GM19372 (cell line): ENCODE data around the gene SYNRG.
"Not testable (repeated sequence)": the region's sequence is repeated elsewhere in the genome, so short reads cannot be mapped to it uniquely, and the experiment has no call there.

Experiments used
- ATAC-seq: cut with Tn5 transposase; IDR thresholded peaks from one replicate; pipeline ENCODE4 v1.9.1; 2021; ENCODE audit warnings: mild to moderate bottlenecking, low read depth, moderate library complexity; ENCODE audit not compliant: unreplicated experiment

Gene SYNRG

GRCh38 chr17:37511642-37512041, 97.6 kb downstream of the SYNRG start:
- not testable (repeated sequence) for ATAC-seq

GRCh38 chr17:37510056-37510455, 99.2 kb downstream of the SYNRG start:
- no peak for ATAC-seq

DNA sequence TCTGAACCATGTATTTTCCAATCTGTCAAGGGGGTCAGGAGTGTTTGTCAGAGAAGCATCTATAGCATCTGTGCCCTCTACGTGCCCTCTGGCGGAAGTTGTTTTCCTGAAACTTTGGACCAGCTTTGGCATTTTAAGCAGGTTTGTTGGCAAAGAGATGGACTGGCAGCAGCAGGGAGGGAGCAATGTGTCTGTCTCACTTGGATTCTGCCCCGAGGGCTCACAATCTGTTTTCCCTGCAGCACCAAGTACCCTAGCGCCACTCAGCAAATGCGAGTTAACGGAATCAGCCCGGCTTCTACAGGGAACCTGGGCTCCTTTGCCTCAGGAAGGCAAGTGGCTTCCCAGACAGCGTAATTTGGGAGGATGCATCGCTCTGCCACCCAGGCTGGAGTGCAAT, 102.1 kb downstream of the SYNRG start:
- no peak for ATAC-seq

GRCh38 chr17:37506678-37507077, 102.5 kb downstream of the SYNRG start:
- no peak for ATAC-seq

- ATAC-seq: no peak
Observed at GRCh38 chr17:37505333-37505732, 103.9 kb downstream of the SYNRG start.

- no peak for ATAC-seq
Observed at GRCh38 chr17:37503148-37503547, 106.1 kb downstream of the SYNRG start.

DNA sequence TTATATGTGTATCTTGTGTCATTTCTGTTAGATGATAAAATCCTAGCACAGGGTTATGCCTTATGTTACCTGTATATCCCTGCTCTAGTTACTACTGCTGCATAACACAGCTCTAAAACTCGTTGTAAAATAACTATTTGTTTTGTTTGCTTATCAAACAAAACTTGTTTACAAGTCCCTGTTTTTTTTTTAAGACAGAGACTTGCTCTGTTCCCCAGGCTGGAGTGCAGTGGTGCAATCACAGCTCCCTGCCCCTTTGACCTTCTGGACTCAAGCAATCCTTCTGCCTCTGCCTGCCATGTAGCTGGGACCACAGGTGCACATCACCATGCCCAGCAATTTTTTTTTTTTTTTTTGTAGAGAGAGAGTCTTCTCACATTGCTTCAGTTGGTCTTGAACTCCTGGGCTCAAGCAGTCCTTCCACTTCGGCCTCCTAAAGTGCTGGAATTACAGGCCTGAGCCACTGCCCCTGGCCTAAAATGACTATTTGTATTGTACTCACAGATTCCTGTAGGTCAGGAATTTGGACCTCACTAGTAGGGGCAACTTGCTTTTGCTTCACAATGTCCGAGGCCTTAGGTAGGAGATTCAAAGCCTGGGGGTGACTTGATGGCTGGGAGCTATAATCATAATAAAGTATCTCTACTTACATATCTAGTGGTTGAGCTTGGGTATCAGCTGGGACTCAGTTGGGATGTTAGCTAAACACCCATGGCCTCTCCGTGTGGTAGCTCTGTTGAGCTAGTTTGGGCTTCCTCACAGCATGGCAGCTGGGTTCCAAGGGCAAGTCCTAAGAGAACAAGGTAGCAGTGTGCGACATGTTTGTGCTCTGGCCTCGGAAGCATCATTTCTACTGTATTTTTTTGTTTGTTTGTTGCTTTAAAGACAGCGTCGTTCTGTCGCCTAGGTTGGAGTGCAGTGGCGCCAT, 106.9 kb downstream of the SYNRG start:
- no peak for ATAC-seq

DNA sequence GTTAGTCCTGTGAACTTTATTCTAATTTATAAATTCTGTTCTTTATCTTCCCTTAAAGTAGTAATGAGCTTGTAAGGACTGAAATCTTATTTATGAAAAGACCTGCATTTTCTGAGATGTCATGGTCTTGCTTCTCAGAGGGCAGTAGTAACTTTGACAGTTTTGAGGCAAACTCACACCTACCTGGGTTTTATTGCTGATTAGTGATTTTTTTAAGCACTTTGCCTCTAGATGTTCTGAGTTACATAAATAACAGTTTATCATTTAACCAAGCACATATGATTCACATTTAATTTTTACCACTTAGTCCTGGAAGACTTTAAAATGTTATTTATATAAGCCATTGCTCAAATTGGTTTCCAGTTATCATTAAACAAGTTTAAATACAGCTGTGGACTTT, 108.8 kb downstream of the SYNRG start:
- ATAC-seq: no peak

DNA sequence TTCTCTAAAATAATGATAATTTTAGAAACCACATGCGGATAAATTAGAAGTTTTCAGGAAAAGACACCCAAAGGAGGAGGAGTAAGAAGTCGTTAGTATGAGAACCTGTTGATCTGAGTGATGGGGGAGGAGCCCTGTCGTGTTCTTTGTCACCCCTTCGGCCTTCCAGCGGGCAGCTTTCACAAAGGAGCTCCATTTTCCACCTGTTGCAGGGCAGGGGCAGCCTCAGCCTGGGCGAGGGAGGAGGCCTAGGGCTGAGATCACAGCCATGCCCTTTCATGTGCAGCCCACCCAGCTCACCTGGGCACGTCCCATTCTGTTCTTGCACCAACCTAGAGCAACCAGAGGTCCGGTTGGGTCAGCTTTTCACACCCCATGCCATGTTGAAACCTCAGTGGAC, 114.2 kb downstream of the SYNRG start:
- no peak for ATAC-seq

DNA sequence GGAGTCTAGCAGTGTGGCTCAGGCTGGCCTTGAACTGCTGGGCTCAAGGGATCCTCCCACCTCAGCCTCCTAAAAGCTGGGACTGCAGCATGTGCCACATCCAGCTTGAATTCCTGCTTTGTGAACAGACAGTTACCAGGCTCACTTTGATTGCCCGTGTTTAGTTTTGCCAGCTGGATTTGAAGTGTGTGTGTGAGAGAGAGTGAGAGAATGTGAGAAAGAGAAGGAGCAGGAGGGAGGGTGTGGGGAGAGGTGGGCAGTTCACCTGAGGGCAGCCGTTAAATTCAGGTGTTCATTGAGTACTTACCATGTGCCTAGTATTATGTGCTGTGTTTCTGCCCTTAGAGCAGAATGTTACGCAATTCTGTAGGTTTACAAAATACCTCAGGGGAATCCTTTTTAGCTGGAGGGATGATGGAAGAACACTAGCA, 114.8 kb downstream of the SYNRG start:
- ATAC-seq: no peak

GRCh38 chr17:37493249-37494027, 115.8 kb downstream of the SYNRG start:
- no peak for ATAC-seq

- no peak for ATAC-seq
Observed at GRCh38 chr17:37492167-37492566, 117.1 kb downstream of the SYNRG start.

DNA sequence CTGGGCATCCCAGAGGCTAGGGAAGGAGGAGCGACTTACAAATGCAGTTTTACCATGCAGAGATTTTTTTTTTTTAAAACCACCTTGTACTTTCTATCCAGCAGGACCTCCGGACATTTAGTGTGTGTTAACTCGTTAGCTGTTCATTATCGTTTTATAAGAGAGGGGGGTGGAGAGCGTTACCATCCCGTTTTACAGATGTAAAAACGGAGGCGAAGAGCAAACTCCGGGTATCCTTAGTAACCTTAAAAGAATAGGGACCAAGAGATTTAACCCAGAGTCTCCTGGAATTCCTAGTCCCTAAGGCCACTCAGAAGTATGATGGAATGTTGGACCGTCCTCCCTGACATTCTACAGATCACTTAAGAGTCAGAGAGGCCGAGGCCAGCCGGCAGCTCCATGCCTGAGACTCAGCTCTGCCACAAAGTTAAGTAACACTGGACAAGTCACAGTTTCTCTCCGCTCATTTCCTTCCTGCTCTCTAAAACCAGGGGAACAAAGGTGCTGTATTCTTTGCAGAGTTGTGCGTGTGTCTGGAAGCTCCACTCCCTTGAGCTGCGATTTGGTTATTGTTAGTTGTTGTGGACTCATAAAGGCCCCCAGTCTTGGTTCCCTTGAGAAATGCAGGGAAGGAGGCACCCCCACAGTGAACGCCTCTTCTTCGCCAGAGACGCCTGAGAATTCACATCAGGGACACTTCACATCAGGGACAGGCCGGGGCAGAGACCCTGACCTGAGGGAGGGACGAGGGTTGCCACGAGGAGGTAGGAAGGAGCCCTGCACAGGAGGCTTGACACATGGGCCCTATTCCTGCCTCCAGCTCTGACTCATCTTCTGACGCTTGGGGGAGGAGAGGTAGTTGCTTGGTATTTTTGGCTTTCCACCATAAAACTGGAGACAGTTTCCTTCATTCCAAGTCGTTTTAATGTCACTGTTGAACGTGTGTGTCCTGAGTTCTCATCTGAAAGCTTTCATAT, 118.3 kb downstream of the SYNRG start:
- ATAC-seq: no peak

GRCh38 chr17:37490022-37490587, 119.1 kb downstream of the SYNRG start:
- ATAC-seq: peak; percentile 55

DNA sequence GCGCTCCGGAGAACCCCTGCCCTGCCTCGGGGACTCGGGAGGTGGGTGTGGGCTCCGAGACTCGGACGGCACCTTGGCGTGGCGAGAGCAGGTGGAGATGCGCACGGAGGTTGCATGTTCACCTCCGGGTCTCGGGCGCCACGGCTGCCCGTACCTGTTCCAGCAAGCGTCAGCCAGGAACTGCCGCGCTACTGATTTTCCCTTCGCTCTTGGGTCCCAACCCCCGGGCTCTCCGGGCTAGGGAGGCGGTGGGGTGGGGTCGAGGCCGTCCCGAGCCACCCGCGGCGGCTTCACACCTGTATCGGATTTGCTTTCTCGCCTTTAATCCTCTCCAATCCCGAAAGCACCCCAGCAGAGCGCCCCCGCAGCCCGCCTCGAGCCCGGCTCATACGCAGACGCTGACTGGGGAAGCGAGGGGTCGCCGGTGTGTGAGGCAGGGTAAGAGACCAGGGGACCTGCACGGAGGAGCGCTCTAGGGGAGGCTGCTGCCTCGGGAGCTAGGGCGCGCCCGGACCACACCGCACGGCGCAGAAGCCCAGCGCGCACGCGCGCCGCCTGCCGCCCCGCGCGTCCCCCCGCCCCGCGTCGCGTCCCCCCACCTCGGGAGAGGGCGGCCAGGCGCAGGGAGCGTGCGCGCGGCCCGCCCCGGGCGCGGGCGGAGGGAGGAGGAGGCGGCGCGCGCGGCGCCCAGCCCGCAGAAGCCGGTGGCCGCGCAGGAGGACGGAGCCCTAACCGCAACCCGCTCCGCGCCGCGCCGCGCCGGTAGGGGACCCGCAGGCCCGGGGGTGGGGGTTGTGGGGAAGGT, 119.8 kb downstream of the SYNRG start, which contains the start of gene DUSP14:
TSS of gene DUSP14 (plus strand) at position 695 of the 805 bp plus-strand sequence. CDS start 22,382 bp downstream, outside the sequence.
- peak; percentile 77 for ATAC-seq

DNA sequence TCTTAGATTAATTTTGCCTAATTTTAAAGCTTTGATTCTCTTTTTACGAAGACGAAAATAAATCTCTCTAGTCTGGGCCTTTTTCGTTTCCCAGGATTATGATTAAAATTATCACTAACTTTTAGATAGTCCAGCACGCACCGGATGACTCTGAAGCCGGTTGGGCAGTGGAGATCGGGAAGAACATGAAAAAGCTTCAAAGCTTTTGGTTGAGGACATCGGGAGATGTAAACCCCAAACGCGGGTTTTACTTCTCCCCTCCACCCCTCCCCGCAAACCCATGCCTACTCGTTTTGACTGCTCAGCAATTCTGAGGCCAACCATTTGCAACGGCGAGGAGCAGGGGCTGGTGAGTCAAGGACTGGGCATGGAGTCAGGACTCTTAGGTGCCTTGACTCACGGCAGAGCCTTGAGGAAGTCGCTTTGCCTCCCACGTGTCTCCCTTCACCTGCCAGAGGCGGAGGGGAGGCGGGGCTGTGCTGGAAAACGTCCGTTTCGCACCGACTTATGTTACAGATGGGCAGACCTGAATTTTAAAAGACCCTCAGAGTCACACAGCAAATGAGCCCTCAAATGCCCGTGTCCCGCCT, 120.5 kb downstream of the SYNRG start:
- ATAC-seq: no peak

GRCh38 chr17:37488009-37488604, 121.1 kb downstream of the SYNRG start:
- no peak for ATAC-seq

DNA sequence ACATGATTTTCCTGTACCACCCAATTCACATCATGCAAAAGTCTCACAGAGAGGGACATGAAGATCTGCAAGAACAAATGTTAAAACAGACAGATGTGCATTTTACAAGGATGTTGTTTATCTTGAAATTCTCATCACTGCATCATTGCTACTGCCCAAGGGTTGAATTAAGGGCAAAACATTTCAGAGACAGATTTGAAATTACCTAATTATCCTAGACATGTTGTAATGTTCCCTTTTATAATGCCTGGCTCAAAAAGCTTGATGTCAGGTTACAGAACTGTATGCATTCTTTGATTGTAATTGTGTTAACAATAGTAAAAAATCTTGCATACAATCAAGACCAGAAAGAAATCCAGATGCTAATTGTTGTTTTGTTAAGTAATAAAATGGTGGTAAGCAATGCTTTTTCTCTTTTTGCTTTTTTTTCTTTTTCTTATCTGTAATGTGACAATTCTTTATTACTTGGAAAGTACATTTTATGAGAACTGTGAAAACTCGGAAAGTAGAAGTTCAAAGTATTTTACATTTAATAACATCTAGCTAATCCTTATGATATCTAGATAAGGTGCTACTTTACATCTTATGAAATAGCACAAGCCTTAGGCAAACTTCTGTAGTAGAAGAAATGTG, 123.2 kb downstream of the SYNRG start:
- no peak for ATAC-seq
